Stimulated activated CD4-positive, alpha-beta T cell treated with anti-CD3 and anti-CD28 coated beads, Interleukin-1b, Interleukin-23, amount 100 ng/mL, for 1 hour (primary cell): ENCODE results near the gene ZNF836.
"Not testable (repeated sequence)": the region's sequence is repeated elsewhere in the genome, so short reads cannot be mapped to it uniquely, and the experiment has no call there.

Experiments
- DNase-seq, 2 donors: peaks; one replicate each; pipeline ENCODE4 v3.0.0-alpha.2; 2020; ENCODE audit warnings: low read depth in 2 of 2

ZNF836 gene

GRCh38 chr19:52171321-52172169 is at the start of gene ZNF836:
Gene ZNF836, minus strand, starts transcription at chr19:52171621. Its CDS starts 3,549 bp downstream, at chr19:52168072.
- peak; percentile 83 for DNase-seq

- no peak for DNase-seq
Measured at GRCh38 chr19:52221031-52221430, 49.6 kb upstream of the ZNF836 start.

GRCh38 chr19:52219611-52220010 is 48.2 kb upstream of the ZNF836 start:
- DNase-seq, result no peak

GRCh38 chr19:52217576-52217975 is 46.2 kb upstream of the ZNF836 start:
- no peak for DNase-seq

- no peak for DNase-seq
Measured at GRCh38 chr19:52216401-52216800, 45.0 kb upstream of the ZNF836 start.

- DNase-seq, result no peak
Measured at GRCh38 chr19:52214241-52214640, 42.8 kb upstream of the ZNF836 start.

GRCh38 chr19:52212572-52213255 is 41.3 kb upstream of the ZNF836 start:
- no peak for DNase-seq

GRCh38 chr19:52211926-52212571 is 40.6 kb upstream of the ZNF836 start:
- no peak for DNase-seq

GRCh38 chr19:52211203-52211602 is 39.8 kb upstream of the ZNF836 start:
- DNase-seq, result no peak

- no peak for DNase-seq
Measured at GRCh38 chr19:52206481-52206880, 35.1 kb upstream of the ZNF836 start.

GRCh38 chr19:52200755-52201391 is 29.5 kb upstream of the ZNF836 start:
- DNase-seq, result not testable (repeated sequence)

- no peak for DNase-seq
Measured at GRCh38 chr19:52200044-52200443, 28.6 kb upstream of the ZNF836 start.

- no peak for DNase-seq
Measured at GRCh38 chr19:52198678-52199077, 27.3 kb upstream of the ZNF836 start.

- no peak for DNase-seq
Measured at GRCh38 chr19:52197964-52198363, 26.5 kb upstream of the ZNF836 start.

- DNase-seq, result no peak
Measured at GRCh38 chr19:52196256-52196967, 25.0 kb upstream of the ZNF836 start.

- no peak for DNase-seq
Measured at GRCh38 chr19:52191951-52192350, 20.5 kb upstream of the ZNF836 start.

GRCh38 chr19:52191389-52191788 is 20.0 kb upstream of the ZNF836 start:
- no peak for DNase-seq

- DNase-seq, result no peak
Measured at GRCh38 chr19:52190487-52191293, 19.3 kb upstream of the ZNF836 start.

- DNase-seq, result peak; percentile 90 to 98
Measured at GRCh38 chr19:52189735-52190486, 18.5 kb upstream of the ZNF836 start, which contains the start of gene PPP2R1A. Gene PPP2R1A, plus strand, starts transcription at chr19:52190052. Its CDS starts 45 bp downstream, at chr19:52190097.
